ENCODE results near the gene RETSAT. TPM values are rescaled to one million over a fixed set of nuclear protein-coding genes. Genes with fewer than 3 reads are reported as not detected.

Gene RETSAT
- total and polyA plus RNA-seq, 11 donors: 22.5 to 74.9 (median 40.2) TPM

DNA sequence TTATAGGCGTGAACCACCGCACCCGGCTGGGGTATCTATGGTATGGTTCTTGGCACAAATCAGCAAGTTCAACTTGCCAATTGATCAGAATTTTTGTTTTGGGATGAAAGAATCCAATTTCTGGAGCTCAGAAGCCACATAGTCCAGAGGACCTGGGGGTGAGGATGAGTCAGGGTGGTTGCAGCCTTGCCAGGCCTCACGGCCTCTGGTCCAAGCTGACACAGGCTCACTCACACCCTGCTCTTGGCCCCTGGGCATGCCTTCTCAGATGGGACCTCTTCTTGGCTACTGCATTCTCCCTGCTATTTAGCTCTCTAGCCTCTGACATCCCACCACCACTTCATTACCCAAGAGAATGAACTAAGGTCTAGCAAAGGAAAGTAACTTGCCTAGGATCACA is 39.5 kb upstream of the RETSAT start:
- intact Hi-C loops (cut with DNase I): no loop called here
- Histone ChIP-seq H3K4me1 (peaks cover 0 to 8% (median 0%) of the 10 kb centered on the region in 12 donors), H3K9me3 (no peaks in the 10 kb centered on the region), H3K27me3 (no peaks in the 10 kb centered on the region), H3K36me3 (peaks cover 0 to 75% (median 26%) of the 10 kb centered on the region in 9 donors), H3K4me3 (no peak overlapping the region), H3K27ac (no peak overlapping the region)
- 88 to 96% (median 94%) methylated on average over 4 of the region's 4 CpGs for WGBS, 4 donors
- no peak for DNase-seq
- ATAC-seq: no peak
- TF ChIP-seq, protein P1, sequence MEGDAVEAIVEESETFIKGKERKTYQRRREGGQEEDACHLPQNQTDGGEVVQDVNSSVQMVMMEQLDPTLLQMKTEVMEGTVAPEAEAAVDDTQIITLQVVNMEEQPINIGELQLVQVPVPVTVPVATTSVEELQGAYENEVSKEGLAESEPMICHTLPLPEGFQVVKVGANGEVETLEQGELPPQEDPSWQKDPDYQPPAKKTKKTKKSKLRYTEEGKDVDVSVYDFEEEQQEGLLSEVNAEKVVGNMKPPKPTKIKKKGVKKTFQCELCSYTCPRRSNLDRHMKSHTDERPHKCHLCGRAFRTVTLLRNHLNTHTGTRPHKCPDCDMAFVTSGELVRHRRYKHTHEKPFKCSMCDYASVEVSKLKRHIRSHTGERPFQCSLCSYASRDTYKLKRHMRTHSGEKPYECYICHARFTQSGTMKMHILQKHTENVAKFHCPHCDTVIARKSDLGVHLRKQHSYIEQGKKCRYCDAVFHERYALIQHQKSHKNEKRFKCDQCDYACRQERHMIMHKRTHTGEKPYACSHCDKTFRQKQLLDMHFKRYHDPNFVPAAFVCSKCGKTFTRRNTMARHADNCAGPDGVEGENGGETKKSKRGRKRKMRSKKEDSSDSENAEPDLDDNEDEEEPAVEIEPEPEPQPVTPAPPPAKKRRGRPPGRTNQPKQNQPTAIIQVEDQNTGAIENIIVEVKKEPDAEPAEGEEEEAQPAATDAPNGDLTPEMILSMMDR (IDR thresholded peaks at IDR 0.05): no peak
- no peak for TF ChIP-seq POLR2A (IDR thresholded peaks at IDR 0.05)

DNA sequence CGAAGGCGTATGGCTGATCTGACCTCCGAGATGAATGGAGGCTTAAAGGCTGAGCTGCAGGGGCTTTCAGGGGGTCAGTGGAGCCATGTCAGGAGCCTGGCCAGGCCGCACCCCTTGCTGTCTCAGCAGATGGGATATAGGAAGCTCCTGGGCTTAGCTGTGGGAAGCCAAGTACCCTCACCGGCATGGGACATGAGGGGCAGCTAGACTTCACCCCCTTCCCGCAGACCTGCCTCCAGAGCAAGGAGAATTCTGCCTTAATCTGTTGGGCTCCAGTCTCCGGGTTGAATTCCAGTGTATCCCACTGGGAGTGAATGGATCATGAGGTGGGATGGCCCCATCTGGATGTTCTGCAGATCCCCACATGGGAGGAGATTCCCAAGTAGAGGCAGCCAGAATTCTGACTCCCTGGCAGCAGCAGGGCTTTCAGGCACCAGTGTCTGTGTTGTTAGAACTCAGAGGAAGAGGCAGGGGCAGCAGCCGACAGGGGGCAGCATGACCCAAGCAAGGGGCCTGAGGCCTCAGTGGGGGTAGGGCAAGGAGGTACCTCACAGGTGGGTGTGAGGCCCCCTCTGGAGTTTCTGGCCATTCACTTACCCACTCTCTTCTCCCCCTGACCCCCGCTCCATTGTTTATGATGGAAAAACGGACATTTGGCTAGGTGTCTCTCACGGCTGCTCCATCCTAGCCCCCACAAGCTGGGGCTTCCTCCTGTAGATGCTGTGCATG is 36.8 kb upstream of the RETSAT start:
- H3K27me3 ChIP-seq: no peaks in the 10 kb centered on the region
- H3K4me1 ChIP-seq: no peaks in the 10 kb centered on the region
- no peaks in the 10 kb centered on the region for H3K9me3 ChIP-seq
- 84 to 90% (median 88%) methylated on average over 7 to 11 of the region's 11 CpGs for WGBS, 4 donors
- intact Hi-C loops (cut with DNase I): no loop called here
- ATAC-seq (peak in 3 of 4 donors; percentile 50 to 59 (median 57)), DNase-seq (peak; percentile 29 to 80 (median 50))
- H3K27ac ChIP-seq: no peak overlapping the region
- no peak overlapping the region for H3K4me3 ChIP-seq
- TF ChIP-seq POLR2A (IDR thresholded peaks at IDR 0.05): no peak
- TF ChIP-seq, protein P1 (IDR thresholded peaks at IDR 0.05): peak; percentile 22 to 66 (median 49)
- H3K36me3 ChIP-seq: peaks cover 0 to 92% (median 50%) of the 10 kb centered on the region in 9 donors

DNA sequence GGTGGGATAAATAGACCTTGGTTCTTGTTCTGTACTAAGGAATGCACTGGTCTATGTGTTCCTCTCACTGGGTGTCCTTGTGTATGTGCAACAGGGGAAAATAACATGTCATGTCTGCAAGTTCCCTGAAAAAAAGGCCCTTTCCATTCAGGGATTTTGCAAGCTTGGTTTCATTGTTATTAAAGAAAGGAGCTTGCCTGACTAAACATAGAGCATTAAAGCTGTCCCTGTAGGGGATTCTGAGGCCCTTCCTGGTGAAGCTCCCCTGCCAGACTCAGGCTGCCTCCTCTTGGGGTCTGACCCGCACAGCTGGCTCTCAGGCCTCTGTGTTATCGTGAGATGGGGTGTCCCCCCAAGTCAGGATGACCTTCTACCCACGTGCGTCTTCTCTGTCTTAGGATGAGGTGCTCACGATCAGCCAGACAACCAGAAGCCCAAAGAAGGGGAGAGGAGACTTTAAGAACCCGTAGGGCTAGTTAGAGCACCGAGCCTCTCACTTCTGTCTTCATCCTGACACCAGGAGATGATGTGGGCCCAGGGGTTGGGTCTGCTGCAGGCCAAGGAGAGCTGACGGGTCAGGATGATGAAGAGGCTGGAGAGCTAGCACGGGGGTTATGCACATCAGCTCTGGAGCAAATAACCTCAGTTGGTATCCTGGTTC is 34.7 kb upstream of the RETSAT start:
- no peak for TF ChIP-seq POLR2A (IDR thresholded peaks at IDR 0.05)
- TF ChIP-seq, protein P1 (IDR thresholded peaks at IDR 0.05): no peak
- Histone ChIP-seq H3K4me1 (no peaks in the 10 kb centered on the region), H3K27me3 (no peaks in the 10 kb centered on the region), H3K9me3 (no peaks in the 10 kb centered on the region), H3K4me3 (no peak overlapping the region), H3K36me3 (peaks cover 0 to 91% (median 71%) of the 10 kb centered on the region in 9 donors), H3K27ac (no peak overlapping the region)
- 90 to 96% (median 92%) methylated on average over 6 to 9 of the region's 9 CpGs for WGBS, 4 donors
- no peak for ATAC-seq
- intact Hi-C loops (cut with DNase I): no loop called here
- no peak for DNase-seq

DNA sequence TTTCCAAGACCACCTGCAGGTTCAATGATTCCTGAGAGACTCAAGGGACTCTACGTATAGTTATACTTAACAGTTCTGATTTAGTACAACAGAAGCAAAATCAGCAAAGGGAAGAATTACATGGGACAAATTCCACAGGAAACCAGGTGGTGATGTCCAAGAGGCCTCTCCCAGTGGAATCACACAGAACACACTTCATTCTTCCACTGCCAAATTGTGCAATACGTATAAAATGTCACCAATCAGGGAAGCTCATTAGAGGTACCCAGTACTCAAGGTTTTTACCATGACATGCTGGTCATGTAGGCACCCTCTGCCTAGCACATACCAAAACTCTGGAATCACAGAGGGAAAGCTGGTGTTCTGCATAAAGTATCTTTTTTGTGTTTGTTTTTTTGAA is 33.4 kb upstream of the RETSAT start:
- no peaks in the 10 kb centered on the region for H3K4me1 ChIP-seq
- ATAC-seq (no peak), DNase-seq (no peak)
- intact Hi-C loops (cut with DNase I): no loop called here
- peaks cover 0 to 90% (median 79%) of the 10 kb centered on the region in 9 donors for H3K36me3 ChIP-seq
- WGBS, 4 donors: 84 to 92% (median 89%) methylated on average over 2 of the region's 2 CpGs
- TF ChIP-seq POLR2A (IDR thresholded peaks at IDR 0.05): no peak
- TF ChIP-seq, protein P1 (IDR thresholded peaks at IDR 0.05): no peak
- H3K27me3 ChIP-seq: no peaks in the 10 kb centered on the region
- no peak overlapping the region for H3K27ac ChIP-seq
- no peak overlapping the region for H3K4me3 ChIP-seq
- H3K9me3 ChIP-seq: no peaks in the 10 kb centered on the region

All from heart left ventricle (tissue), 16 donors.